Ishikawa (cell line): Measurements from ENCODE around the gene UNC5C.

ENCODE experiments used
- EGR1 ChIP-seq: IDR thresholded peaks from 2 replicates; pipeline ENCODE4 v1.6.1; 2012
- EP300 ChIP-seq: IDR thresholded peaks from 2 replicates; pipeline ENCODE4 v1.6.1; 2012; ENCODE audit warnings: borderline replicate concordance
- RAD21 ChIP-seq: IDR thresholded peaks from 2 replicates; pipeline ENCODE4 v1.6.1; 2012; ENCODE audit warnings: low read depth
- TAF1 ChIP-seq: IDR thresholded peaks from 2 replicates; pipeline ENCODE4 v1.6.1; 2012; ENCODE audit warnings: low read depth, mild to moderate bottlenecking
- TCF12 ChIP-seq: IDR thresholded peaks from 2 replicates; pipeline ENCODE4 v1.6.1; 2012; ENCODE audit warnings: low read depth
- YY1 ChIP-seq: IDR thresholded peaks from 2 replicates; pipeline ENCODE4 v1.6.1; 2012; ENCODE audit warnings: low read depth
- TF ChIP-seq, protein P1 (sequence below): IDR thresholded peaks from 2 replicates; pipeline ENCODE4 v1.6.1; 2012

DNA sequence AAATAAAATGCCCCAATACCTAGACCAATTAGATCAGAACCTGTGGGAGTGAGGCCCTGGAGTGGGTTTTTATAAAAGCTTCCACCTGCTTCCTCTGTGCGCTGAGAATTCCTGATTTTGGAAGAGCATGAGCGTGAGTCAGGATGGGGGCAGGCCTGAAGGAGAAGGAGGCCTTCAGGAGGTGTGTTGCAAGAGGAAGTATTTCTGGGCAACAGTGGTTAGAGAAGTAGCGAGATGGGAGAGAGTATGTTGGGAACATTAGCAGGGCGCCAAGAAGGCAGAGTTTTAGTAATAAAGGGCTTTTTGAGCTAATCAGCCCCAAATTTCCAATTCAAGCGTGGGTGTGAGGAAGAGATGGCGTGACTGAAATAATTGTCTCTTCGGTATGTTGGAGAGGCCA, 349.8 kb downstream of the UNC5C start:
- no peak for TF ChIP-seq EP300
- TF ChIP-seq EGR1: no peak
- no peak for TF ChIP-seq YY1
- TF ChIP-seq, protein P1, sequence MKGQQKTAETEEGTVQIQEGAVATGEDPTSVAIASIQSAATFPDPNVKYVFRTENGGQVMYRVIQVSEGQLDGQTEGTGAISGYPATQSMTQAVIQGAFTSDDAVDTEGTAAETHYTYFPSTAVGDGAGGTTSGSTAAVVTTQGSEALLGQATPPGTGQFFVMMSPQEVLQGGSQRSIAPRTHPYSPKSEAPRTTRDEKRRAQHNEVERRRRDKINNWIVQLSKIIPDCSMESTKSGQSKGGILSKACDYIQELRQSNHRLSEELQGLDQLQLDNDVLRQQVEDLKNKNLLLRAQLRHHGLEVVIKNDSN: no peak
- TF ChIP-seq TAF1: no peak
- TF ChIP-seq RAD21: no peak
- no peak for TF ChIP-seq TCF12
